T follicular helper cell (primary cell): Measurements from ENCODE around the gene UGT1A6.
A peak's percentile ranks its signal among the peaks of the same experiment; 100 is the strongest.
"Not testable (repeated sequence)": the region's sequence is repeated elsewhere in the genome, so short reads cannot be mapped to it uniquely, and the experiment has no call there.

ENCODE experiments used
- DNase-seq: peaks from one replicate; pipeline ENCODE4 v3.0.0-alpha.2; 2020; ENCODE audit warnings: low read depth

UGT1A6 gene

DNA sequence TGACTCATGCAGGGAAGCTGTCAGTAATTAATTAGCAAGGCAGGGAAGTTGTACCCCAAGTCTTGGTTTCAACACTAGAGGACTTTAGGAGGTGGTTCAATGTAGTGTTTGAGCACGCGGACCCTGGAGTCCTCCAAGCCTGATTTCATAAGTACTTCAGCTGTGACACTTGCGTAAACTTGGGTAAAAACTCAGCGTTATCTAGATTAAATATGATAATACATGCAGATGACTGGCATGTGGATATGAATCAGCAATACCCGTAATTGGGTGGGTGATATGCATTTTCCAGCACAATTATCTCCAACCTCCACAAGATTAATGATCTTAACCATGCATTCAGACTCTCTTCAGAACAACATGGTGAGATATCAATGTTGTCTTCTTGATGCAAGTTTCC, 5.8 kb upstream of the UGT1A6 start:
- no peak for DNase-seq

DNA sequence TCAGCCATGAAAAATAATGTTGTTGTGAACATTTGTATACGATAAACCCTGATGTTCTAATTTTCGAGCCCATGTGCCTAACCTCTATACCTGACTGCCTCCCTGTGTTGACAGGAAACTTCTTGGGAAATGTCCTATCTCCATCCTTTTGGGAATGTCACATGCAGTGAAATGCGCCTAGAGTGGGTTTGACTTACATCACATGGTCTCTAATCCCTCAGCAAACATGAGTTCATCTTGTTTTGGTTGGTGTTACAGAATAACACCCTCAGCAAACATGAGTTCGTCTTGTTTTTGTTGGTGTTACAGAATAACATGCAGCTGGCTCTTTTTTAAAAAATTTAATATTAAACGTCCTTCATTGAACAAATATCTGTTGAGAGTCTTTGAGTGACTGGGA, 4.3 kb upstream of the UGT1A6 start:
- DNase-seq, result no peak

DNA sequence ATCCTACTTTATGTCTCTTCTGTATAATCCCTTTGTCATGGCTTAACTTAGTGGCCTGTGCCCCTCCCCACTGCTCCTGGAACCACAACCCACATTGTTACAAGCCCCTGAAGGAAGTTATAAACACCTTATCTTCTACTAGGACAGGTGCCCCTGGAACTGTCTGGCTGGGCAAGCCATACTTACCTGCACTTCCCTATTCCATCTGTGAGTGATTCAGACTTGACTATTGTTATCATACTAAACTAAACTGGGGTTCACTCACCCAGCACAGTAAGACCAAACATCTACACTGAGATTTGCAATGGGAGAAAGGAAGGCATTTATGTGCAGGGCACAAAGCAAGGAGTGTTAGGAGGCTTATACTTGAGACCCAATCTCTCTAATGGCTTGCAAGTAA, 3.7 kb upstream of the UGT1A6 start:
- DNase-seq, result no peak

DNA sequence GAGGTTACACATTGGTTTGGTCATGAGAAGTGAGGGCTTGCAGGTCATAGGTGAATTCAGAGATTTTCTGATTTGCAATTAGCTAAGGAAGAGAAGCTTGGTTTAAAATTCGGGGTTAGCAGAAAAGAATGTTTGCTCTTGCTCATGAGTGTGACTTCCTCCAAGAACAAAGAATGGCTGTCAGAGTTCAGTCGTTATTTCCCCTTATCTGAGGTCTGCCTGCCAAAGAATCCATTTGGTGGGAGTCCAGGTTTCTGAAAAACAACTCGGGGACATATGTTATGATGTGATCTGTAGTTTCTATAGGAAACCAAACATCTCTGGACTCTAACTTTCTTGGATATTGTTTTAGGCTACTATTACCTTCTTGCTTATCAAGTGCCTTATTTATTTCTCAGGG, 3.2 kb upstream of the UGT1A6 start:
- DNase-seq, result no peak

DNA sequence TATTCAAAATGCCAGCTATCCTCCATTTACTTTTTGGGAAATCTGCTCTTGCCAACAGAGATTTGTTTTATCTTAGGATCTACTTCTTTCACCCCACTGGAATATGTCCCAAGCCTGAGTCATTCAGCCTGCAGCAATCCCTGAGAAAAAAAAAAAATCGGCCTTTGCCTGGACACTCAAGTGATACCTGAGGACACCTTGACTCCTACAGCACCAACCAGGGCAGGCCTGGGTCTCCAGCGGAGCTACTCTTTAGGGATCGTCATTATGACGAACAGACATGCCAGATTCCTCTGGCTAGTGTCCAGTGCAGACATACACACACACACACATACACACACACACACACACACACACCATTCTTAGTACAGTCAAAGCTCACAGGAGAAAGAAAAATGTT, 2.2 kb upstream of the UGT1A6 start:
- DNase-seq, result no peak

DNA sequence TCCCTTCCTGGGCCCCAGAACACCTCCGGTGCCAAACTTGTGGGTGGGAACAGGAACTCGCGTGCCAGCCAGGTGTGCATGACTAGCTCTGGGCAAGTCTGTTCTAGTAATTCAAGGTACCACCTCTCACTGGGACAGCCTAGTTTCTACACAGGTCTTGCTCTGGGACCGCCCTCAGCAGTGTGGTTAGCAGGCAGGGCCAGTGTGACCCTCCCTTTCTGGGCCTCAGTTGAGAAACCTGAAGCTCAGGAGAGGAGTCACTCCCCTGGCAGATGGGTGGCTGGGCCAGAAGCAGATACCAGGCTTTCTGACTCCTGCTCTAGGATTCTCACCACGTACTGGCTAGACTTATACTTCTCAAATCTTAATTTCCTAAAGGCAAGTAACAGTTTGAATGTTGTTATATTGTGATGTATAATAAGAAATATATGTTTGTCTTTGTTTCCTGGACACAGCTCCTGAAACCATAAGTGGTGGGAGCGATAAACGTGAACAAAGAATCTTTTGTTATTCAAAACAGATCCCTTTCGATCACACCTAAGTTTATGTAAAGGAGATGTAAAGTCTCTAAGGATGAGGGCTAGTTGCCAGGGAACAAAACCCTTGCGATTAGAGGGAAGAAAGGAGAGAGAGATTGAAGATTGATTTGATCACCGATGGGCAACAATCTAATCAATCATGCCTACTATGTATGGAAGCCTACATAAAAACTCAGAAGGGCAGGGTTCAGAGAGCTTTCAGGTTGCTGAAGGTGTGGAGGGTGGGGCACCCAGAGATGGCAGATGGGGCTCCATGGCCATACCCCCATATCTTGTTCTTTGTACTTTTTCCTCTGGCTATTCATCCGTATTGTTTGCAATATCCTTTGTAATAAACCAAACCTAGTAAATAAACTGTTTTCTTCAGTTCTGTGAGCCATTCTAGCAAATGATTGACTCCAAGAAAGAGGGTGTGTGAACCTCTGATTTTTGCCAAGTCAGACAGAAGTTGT, 952 bp upstream of the UGT1A6 start:
- no peak for DNase-seq

DNA sequence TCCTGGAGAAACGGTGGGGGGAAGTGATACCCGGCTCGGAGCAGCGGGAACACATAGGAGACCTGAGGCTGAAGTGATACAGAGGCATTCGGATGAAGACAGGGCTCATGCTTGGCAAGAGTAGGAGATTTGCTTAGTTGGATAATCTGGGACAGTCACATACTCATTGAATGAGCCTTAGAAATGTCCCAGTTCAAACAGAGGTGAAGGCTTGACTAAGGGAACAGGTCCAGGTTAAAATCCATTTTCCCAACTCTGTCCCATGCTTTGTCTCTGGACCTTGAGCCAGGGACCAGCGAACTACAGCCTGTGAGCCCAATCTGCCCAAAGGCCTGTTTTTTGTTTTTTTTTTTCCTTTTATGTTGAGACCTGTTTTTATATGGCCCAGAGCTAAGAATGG, 1.3 kb downstream of the UGT1A6 start:
- no peak for DNase-seq

DNA sequence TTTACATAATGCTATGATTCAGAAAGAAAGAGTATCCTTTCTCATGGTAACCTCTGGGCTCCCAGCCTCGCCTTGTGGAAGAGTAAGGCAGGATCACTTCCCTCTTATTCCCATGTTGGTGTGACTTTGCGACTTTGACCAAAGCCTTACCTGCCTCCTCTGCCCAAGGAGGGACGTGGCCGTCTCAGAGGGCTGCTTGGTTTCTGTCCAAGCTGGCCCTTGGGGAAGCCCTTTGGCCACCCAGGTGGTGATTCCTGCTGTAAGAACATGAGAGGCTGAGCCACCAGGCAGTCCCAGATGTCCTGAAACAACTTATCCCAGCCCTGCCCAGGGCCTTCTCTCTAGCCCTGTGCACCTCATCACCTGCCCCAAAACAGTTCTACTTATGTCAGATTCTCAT, 6.0 kb downstream of the UGT1A6 start:
- no peak for DNase-seq

DNA sequence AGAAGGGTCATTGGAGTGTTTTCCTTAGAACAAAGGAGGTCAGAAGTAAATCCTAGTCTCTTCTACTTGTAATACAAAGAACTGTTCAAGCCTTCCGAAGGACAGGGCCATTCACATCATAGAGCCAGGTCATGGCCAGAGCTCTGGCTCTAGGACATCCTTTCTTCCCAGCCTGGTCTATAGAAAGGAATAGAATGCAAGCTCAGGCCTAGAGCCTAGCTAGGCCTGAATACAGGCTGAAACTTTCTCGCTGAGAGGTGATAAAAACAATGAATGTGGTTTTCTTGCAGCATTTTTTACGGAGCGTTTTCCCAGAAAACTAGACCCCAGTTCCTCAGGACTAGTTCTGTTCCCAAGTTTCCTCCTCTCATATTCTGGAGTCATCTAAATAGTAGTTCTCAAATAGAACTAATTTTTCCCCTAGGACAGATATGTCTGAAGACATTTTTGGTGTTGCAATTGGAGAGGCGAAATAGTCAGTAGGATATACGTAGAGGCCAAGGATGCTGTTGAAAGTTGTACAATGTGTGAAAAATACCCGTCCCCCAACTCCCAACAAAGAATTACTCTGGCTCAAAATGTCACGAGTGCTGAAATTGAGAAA, 6.8 kb downstream of the UGT1A6 start:
- DNase-seq, result no peak

DNA sequence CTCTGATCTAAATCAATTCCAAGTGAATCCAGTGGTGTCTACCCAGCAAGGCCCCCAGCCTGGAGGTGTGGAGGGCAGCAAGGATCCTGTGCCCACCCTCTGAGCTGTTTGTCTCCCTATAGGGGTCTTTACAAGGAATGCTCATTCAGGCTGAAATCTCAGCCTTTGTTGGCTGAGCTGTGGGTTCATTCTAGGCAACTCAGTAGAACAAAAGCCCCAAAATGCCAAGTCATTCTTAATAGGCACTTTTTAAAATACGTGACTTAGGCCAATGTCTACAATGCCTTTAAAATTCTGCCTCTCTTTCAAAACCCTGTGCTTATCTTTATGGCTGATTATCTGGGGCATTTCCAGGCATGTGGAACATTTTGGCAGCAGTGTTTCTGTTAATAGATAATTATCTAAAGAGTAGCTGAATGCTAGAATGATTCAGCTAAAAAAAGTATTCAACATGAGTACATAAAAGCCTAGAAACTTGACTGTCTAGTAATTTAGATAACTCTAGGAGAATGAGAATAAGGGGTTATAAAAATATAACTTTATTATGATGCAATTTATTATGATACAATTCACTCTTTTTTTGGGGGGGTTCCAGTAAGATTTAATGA, 7.4 kb downstream of the UGT1A6 start:
- no peak for DNase-seq

DNA sequence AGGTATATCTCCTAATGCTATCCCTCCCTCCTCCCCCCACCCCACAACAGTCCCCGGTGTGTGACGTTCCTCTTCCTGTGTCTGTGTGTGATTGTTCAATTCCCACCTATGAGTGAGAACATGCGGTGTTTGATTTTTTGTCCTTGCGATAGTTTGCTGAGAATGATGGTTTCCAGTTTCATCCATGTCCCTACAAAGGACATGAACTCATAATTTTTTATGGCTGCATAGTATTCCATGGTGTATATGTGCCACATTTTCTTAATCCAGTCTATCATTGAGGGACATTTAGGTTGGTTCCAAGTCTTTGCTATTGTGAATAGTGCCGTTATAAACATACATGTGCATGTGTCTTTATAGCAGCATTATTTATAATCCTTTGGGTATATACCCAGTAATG, 8.2 kb downstream of the UGT1A6 start:
- not testable (repeated sequence) for DNase-seq

DNA sequence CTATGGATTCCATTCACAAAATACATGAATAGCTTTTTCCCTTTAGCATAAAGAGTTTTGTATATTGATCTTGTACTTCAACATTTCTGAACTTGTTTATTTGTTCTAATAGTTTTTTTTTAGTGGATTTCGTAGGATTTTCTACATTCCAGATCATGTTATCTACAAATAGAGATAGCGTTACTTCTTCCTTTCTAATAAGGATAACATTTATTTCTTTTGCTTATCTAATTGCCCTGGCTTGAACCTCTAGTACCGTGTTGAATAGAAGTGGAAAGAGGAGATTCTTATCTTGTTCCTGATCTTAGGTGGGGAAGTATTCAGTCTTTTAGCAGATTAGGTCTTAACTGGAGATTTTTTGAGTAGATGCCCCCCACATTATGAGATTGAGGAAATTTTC, 9.5 kb downstream of the UGT1A6 start:
- DNase-seq, result no peak

DNA sequence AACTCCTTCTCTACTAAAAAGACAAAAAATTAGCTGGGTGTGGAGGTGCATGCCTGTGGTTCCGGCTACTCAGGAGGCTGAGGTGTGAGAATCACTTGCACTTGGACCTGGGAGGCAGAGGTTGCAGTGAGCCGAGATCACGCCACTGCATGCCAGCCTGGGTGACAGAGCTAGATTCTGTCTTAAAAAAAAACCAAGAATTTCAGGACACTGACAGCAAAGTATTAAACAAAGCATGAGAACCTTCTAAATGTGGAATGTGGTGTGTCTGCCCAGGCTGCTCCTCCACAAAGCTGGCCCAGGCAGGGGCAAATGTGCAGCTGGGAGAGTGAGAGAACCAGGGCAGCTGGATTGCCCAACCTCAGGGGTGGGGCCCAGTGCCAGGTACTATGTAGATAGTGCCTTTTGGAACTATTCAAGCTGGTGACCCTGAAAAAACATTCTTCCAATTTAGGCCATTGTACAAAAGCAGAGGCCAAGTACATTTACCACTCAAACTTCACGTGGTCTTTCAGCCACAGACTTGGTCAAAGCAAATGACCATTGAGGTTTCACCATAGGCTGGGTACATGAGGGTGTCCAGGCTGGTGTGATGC, 13.3 kb downstream of the UGT1A6 start:
- no peak for DNase-seq

DNA sequence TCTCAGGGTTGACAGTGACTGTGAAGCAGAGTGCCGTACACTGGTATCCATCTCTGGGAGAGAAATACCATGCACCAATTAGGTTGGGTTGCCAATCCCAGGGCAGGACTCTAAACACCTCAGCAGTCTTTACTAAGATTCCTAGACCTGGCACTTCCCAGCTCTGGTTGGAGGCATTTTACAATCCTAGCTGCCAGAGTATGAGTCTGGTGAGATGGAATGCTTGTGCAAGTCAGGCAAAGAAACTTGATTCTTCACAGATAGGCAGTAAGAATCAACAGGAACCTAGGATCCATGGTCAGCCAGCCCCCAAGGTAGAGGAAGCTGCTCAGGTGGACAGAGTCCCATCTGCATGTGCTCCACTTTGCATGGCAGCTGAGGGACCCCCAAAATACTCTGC, 14.0 kb downstream of the UGT1A6 start:
- DNase-seq, result no peak

DNA sequence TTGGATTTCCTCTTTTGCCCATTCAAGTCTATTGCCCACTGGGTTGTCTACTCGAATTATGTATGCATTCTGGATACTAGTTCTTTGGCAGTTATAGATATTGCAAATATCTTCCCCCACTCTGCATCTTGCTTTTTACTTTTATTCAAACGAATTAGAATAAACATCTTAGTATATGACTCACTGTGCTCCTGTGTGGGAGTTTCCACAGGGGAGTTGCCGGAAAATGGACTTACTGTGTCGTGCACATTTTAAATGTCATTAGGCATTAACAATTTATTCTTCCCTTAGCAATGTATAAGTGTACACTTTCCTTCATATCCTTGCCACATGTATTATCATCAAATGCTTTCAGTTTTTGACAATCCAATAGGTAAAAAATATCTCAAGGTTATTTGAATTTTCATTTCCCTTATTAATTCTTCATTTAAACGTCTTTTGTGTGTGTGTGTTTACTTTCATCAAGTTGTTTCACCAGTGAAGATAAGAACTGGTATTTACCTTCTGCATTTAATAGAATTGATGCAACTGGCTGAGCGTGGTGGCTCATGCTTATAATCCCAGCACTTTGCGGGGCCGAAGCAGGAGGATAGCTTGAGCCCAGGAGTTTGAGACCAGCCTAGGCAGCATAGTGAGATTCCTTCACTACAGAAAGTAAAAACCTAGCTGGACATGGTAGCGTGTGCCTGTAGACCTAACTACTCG, 15.4 kb downstream of the UGT1A6 start:
- DNase-seq, result no peak

DNA sequence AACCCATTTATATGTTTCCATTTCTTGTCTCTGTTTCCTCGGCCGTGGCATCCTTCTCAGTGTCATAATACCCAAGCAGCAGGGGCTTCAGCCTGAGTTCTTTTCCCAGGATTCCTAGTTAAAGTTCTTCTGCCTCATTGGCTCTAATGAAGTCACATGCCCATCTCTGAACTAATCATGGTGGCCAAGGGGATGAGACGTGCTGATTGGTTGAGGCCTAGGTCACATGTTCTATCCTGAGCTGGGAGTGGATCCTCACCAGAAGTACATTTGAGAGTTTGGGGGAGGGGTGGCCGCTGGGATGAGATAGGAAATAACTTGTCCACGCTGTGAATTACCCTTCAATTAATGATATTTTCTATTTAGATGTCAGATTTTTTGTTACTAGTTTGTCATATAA, 16.3 kb downstream of the UGT1A6 start:
- DNase-seq, result no peak

DNA sequence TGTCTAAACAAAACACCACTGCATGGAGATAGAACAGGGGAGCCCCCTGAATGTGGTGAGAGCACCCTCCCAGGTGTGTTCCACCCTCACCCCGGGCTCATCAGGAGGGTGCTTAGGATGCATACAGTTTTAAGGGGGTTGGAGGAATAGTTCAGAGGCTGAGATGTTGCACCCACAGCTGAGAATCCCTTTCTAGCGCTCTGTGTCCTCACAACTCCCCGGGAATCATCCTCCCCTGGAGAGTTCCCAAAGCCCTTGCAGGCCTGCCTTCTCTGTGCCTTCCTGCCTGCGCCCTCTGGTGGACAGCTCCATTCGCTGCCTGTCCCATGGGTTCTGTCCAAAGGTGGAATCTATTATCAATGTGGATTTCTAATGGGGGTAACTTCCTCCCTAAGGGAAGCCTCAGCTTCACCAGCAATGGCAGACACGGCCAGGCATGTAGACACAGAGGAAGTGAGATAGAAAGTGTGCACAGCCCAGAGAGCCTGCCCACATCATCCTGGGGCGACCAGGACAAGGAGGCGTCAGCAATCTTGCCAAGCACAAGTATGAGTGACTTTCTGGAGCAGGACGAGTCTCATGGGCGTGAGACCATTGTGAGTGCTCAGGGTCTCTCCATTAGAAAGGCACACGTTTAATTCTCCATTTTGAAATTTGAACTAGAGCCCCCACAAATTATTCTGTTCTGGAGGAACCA, 18.8 kb downstream of the UGT1A6 start:
- DNase-seq, result peak; percentile 41

DNA sequence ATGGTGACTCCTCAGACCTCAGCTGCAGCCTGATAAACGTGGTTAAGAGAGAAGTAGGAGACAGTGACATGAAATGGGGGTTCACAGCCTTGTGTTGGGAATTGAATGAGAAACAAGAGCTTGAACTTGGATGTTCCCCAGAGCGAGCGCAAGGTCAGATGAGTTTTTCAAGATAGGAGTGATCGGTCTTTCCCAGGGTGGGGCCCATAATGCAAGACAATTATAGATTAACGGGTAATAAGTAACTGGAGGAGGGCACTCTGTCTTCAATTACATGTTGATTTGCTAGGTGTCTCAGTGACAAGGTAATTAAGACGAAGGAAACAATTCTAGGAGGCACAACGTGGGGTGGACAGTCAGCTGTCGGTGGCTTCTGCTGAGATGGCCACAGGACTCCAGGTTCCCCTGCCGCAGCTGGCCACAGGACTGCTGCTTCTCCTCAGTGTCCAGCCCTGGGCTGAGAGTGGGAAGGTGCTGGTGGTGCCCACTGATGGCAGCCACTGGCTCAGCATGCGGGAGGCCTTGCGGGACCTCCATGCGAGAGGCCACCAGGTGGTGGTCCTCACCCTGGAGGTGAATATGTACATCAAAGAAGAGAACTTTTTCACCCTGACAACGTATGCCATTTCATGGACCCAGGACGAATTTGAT, 20.0 kb downstream of the UGT1A6 start, which contains the start of gene UGT1A5:
Gene UGT1A5, plus strand, starts transcription at position 297 of the 651 bp plus-strand sequence. Its CDS starts 85 bp downstream, at position 382.
- no peak for DNase-seq

DNA sequence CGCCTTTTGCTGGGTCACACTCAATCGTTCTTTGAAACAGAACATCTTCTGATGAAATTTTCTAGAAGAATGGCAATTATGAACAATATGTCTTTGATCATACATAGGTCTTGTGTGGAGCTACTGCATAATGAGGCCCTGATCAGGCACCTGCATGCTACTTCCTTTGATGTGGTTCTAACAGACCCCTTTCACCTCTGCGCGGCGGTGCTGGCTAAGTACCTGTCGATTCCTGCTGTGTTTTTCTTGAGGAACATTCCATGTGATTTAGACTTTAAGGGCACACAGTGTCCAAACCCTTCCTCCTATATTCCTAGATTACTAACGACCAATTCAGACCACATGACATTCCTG, 20.5 kb downstream of the UGT1A6 start:
- DNase-seq, result no peak

DNA sequence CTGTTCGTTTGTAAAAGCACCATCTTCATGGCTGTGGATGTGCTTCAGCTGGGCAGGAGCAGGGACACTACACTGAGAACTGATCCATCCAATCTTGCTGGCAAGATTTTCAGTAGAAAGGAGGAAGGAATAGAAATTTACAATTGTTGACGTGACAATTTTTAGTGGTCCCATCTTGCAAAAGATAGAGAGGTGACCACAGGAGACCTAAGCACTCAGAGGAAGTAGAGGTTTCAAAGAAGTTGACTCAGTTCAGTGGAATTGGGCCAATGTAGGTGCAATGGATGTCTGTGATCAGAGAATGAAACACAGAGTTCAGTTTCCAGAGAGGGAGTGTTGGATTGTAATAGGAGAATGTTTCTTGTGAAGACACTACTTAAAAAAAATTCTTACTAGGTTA, 21.4 kb downstream of the UGT1A6 start:
- DNase-seq, result no peak

DNA sequence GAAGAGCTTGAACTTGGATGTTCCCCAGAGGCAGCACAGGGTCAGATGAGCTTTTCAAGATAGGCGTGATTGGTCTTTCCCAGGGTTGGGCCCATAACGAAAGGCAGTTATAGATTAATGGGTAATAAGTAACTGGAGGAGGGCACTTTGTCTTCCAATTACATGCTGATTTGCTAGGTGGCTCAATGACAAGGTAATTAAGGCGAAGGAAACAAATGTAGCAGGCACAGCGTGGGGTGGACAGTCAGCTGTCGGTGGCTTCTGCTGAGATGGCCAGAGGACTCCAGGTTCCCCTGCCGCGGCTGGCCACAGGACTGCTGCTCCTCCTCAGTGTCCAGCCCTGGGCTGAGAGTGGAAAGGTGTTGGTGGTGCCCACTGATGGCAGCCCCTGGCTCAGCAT, 25.9 kb downstream of the UGT1A6 start, which contains the start of gene UGT1A4:
Gene UGT1A4, plus strand, starts transcription at position 185 of the 400 bp plus-strand sequence. Its CDS starts 85 bp downstream, at position 270.
- no peak for DNase-seq
